Measurements from ENCODE around the gene CDK13. TPM values are rescaled to one million over a fixed set of nuclear protein-coding genes. Genes with fewer than 3 reads are reported as not detected.

CDK13 gene
- total RNA-seq, 1 donor from 2014 or later, result 49.8 TPM

- H3K27me3 ChIP-seq (ENCODE audit: control insufficient read depth, insufficient read depth, low read length), result no peaks in the 10 kb centered on the region
- no peak for DNase-seq (ENCODE audit: low read depth)
- peak overlapping the region; percentile 67 for H3K4me3 ChIP-seq (ENCODE audit: low read depth, low read length)
- no peak for TF ChIP-seq CTCF (IDR thresholded peaks at IDR 0.05; ENCODE audit: insufficient read depth, low read length, poor library complexity, severe bottlenecking)
- H3K36me3 ChIP-seq (ENCODE audit: control insufficient read depth, insufficient read depth, low read length), result no peaks in the 10 kb centered on the region
Measured at GRCh38 chr7:39950473-39951225, 593 bp downstream of the CDK13 start.

GRCh38 chr7:39951226-39952194 lies 1.5 kb downstream of the CDK13 start:
- peak; percentile 49 for TF ChIP-seq CTCF (IDR thresholded peaks at IDR 0.05; ENCODE audit: insufficient read depth, low read length, poor library complexity, severe bottlenecking)
- Histone ChIP-seq H3K4me3 (ENCODE audit: low read depth, low read length) (peak overlapping the region; percentile 67), H3K27me3 (ENCODE audit: control insufficient read depth, insufficient read depth, low read length) (no peaks in the 10 kb centered on the region), H3K36me3 (ENCODE audit: control insufficient read depth, insufficient read depth, low read length) (no peaks in the 10 kb centered on the region)
- DNase-seq (ENCODE audit: low read depth), result no peak

- TF ChIP-seq CTCF (IDR thresholded peaks at IDR 0.05; ENCODE audit: insufficient read depth, low read length, poor library complexity, severe bottlenecking), result no peak
- DNase-seq (ENCODE audit: low read depth), result no peak
- Histone ChIP-seq H3K27me3 (ENCODE audit: control insufficient read depth, insufficient read depth, low read length) (no peaks in the 10 kb centered on the region), H3K36me3 (ENCODE audit: control insufficient read depth, insufficient read depth, low read length) (no peaks in the 10 kb centered on the region), H3K4me3 (ENCODE audit: low read depth, low read length) (peak overlapping the region; percentile 67)
Measured at GRCh38 chr7:39952374-39952773, 2.3 kb downstream of the CDK13 start.

GRCh38 chr7:39952803-39953202 lies 2.7 kb downstream of the CDK13 start:
- no peak for DNase-seq (ENCODE audit: low read depth)
- Histone ChIP-seq H3K27me3 (ENCODE audit: control insufficient read depth, insufficient read depth, low read length) (no peaks in the 10 kb centered on the region), H3K4me3 (ENCODE audit: low read depth, low read length) (peak overlapping the region; percentile 67), H3K36me3 (ENCODE audit: control insufficient read depth, insufficient read depth, low read length) (no peaks in the 10 kb centered on the region)
- TF ChIP-seq CTCF (IDR thresholded peaks at IDR 0.05; ENCODE audit: insufficient read depth, low read length, poor library complexity, severe bottlenecking), result no peak

- H3K27me3 ChIP-seq (ENCODE audit: control insufficient read depth, insufficient read depth, low read length), result no peaks in the 10 kb centered on the region
- H3K36me3 ChIP-seq (ENCODE audit: control insufficient read depth, insufficient read depth, low read length), result no peaks in the 10 kb centered on the region
- no peak overlapping the region for H3K4me3 ChIP-seq (ENCODE audit: low read depth, low read length)
- DNase-seq (ENCODE audit: low read depth), result no peak
- no peak for TF ChIP-seq CTCF (IDR thresholded peaks at IDR 0.05; ENCODE audit: insufficient read depth, low read length, poor library complexity, severe bottlenecking)
Measured at GRCh38 chr7:39954694-39955093, 4.6 kb downstream of the CDK13 start.
